K562 (cell line): ENCODE data around the gene COPA. TPM values are rescaled to one million over a fixed set of nuclear protein-coding genes. Genes with fewer than 3 reads are reported as not detected.
A peak's percentile ranks its signal among the peaks of the same experiment; 100 is the strongest.

Source experiments
- CBX1 ChIP-seq: sonication (generic); IDR thresholded peaks from 2 replicates; pipeline ENCODE4 v1.6.1; 2016; ENCODE audit warnings: antibody characterized with exemption, low read depth, mild to moderate bottlenecking
- HINFP ChIP-seq: fragments of 450-650 bp; conservative IDR thresholded peaks from 2 replicates; pipeline ENCODE4 v1.6.1; 2016; ENCODE audit warnings: missing genetic modification characterization, low read depth, mild to moderate bottlenecking, control low read depth, missing compliant biosample characterization
- MBD2 ChIP-seq: sonication (generic); IDR thresholded peaks from 2 replicates; pipeline ENCODE4 v1.6.1; 2016; ENCODE audit warnings: low read depth, borderline replicate concordance
- MEIS2 ChIP-seq: fragments of 450-650 bp; IDR thresholded peaks from 2 replicates; pipeline ENCODE4 v1.6.1; 2014; ENCODE audit warnings: mild to moderate bottlenecking; ENCODE audit not compliant: partially characterized antibody
- ZNF318 ChIP-seq, 2 experiments: fragments of 450-650 bp; IDR thresholded peaks; 2 replicates each; pipeline ENCODE4 v1.6.1; 2016; ENCODE audit warnings: mild to moderate bottlenecking in 2 of 2, borderline replicate concordance in 1 of 2, low read depth in 1 of 2, moderate library complexity in 1 of 2
- ZNF639 ChIP-seq, 2 experiments: fragments of 200-800 bp in 1 of 2; sonication (Bioruptor generic) in 1 of 2; sonication (generic) in 1 of 2; formaldehyde crosslinking in 1 of 2; IDR thresholded peaks in 1 of 2; conservative IDR thresholded peaks in 1 of 2; 2 replicates each; pipeline versions ENCODE4 v1.5.0 to v1.6.1; 2016 to 2020; ENCODE audit warnings: missing compliant biosample characterization in 1 of 2, missing genetic modification characterization in 1 of 2, missing genetic modification reagents in 1 of 2
- polyA plus RNA-seq, 8 experiments: library from polyadenylated mRNA; depleted of rRNA in 4 of 8; stranded (reverse) in 5 of 8; unstranded in 3 of 8; fragments of >200 nt; fragmentation: Nextera tagmentation in 2 of 8; fragmentation: Illumina TruSeq in 1 of 8; extraction: Ambion mirVana in 2 of 8; extraction: Trizol in 1 of 8; gene quantifications; 2 replicates each; pipeline versions ENCODE4 v1.2.1 to v1.2.3, GENCODE V29; 2011 to 2014; ENCODE audit warnings: inconsistent platforms in 1 of 8, missing spikeins in 1 of 8
- total RNA-seq, 7 experiments: library from RNA; depleted of rRNA in 6 of 7; stranded (reverse); fragments of >200 nt in 6 of 7; fragmentation: Illumina TruSeq in 2 of 7; extraction: Trizol in 2 of 7; gene quantifications; 2 replicates each; pipeline versions ENCODE4 v1.2.1 to v1.2.3, GENCODE V29; 2011 to 2021; ENCODE audit warnings: low replicate concordance in 1 of 7
- TF ChIP-seq, protein P1 (sequence below): fragments of 200-800 bp; sonication (Bioruptor generic); IDR thresholded peaks from 2 replicates; pipeline ENCODE4 v1.6.1; 2016; ENCODE audit warnings: missing genetic modification characterization, missing compliant biosample characterization

COPA gene
- total and polyA plus RNA-seq, 9 of the 15 experiments (the other 6 are each of a cell fraction or from before 2014, with no cell fraction given): 49.8 to 222 (median 110) TPM

DNA sequence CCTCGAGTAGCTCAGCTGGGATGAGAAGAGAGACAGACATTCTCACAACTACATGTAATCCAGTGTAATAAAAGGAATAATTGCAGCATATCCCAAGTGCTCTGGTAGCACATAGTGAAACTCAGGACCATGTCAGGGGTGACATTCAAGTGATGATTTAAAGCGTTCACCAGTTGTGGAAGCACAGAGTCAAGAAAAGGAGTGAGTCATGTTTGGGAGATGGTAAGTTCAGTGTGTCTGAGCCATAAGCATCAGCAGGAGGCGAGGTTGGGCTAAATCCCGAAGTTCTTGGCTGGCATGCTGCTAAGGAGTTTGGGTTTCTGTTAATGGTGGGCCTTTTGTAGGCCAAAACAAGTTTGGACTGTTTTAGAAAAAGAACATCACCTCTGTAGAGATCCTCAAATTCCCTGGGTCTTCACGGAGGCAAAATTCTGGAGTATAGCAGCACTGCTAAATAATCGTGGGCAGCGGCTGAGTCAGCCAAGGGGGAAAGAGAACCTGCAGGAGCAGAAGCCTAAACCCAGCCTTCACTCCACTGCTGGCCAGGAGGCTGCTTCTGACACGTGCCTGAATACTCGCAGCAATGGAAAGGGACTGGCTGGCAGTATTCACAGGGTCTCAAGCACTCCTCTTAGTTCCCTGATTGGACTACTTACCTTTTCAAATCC lies 16.6 kb upstream of the COPA start (continued):
- no peak for TF ChIP-seq ZNF318 (IDR thresholded peaks at IDR 0.05; ENCODE audit: borderline replicate concordance in 1 of 2, low read depth in 1 of 2)
- TF ChIP-seq, protein P1, sequence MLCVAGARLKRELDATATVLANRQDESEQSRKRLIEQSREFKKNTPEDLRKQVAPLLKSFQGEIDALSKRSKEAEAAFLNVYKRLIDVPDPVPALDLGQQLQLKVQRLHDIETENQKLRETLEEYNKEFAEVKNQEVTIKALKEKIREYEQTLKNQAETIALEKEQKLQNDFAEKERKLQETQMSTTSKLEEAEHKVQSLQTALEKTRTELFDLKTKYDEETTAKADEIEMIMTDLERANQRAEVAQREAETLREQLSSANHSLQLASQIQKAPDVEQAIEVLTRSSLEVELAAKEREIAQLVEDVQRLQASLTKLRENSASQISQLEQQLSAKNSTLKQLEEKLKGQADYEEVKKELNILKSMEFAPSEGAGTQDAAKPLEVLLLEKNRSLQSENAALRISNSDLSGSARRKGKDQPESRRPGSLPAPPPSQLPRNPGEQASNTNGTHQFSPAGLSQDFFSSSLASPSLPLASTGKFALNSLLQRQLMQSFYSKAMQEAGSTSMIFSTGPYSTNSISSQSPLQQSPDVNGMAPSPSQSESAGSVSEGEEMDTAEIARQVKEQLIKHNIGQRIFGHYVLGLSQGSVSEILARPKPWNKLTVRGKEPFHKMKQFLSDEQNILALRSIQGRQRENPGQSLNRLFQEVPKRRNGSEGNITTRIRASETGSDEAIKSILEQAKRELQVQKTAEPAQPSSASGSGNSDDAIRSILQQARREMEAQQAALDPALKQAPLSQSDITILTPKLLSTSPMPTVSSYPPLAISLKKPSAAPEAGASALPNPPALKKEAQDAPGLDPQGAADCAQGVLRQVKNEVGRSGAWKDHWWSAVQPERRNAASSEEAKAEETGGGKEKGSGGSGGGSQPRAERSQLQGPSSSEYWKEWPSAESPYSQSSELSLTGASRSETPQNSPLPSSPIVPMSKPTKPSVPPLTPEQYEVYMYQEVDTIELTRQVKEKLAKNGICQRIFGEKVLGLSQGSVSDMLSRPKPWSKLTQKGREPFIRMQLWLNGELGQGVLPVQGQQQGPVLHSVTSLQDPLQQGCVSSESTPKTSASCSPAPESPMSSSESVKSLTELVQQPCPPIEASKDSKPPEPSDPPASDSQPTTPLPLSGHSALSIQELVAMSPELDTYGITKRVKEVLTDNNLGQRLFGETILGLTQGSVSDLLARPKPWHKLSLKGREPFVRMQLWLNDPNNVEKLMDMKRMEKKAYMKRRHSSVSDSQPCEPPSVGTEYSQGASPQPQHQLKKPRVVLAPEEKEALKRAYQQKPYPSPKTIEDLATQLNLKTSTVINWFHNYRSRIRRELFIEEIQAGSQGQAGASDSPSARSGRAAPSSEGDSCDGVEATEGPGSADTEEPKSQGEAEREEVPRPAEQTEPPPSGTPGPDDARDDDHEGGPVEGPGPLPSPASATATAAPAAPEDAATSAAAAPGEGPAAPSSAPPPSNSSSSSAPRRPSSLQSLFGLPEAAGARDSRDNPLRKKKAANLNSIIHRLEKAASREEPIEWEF: no peak
- TF ChIP-seq ZNF639 (CRISPR knock-in tag; conservative IDR thresholded peaks at IDR 0.05 in 1 of 2, IDR thresholded peaks at IDR 0.05 in 1 of 2): no peak
- TF ChIP-seq MEIS2: peak; percentile 88
- no peak for TF ChIP-seq CBX1
- TF ChIP-seq HINFP: no peak
- no peak for TF ChIP-seq MBD2
